Brain microvascular endothelial cell (primary cell): ENCODE data around the gene ANK2.

Source experiments
- DNase-seq: peaks from one replicate; pipeline ENCODE4 v3.0.0-alpha.2; 2020
- H3K27ac ChIP-seq: fragments of 250-450 bp; sonication (Bioruptor Pico); 2 replicates; pipeline ENCODE4 v1.5.1; 2020; ENCODE audit warnings: mild to moderate bottlenecking, moderate library complexity
- H3K27me3 ChIP-seq: fragments of 250-450 bp; sonication (Bioruptor Pico); replicated peaks from 2 replicates; pipeline ENCODE4 v1.5.1; 2020; ENCODE audit warnings: mild to moderate bottlenecking
- H3K36me3 ChIP-seq: fragments of 250-450 bp; sonication (Bioruptor Pico); replicated peaks from 2 replicates; pipeline ENCODE4 v1.5.1; 2020; ENCODE audit warnings: mild to moderate bottlenecking
- H3K4me3 ChIP-seq: 2 replicates; pipeline ENCODE4 v1.5.1; 2011; ENCODE audit warnings: low read depth, mild to moderate bottlenecking, control low read depth, low read length, moderate library complexity
- CTCF ChIP-seq: IDR thresholded peaks from 2 replicates; pipeline ENCODE4 v1.5.1; 2011; ENCODE audit warnings: low read depth, mild to moderate bottlenecking, moderate library complexity, low read length, control low read depth, inconsistent platforms; ENCODE audit errors: missing control alignments
- in situ Hi-C: cut with HindIII; loops from 2 replicates; pipeline ENCODE4 v1.10.0; 2017; ENCODE audit warnings: low sequenced_read_pairs, low pct_ligation_motif_present

The ANK2 gene

GRCh38 chr4:113094802-113095201 lies 45.3 kb downstream of the ANK2 start:
- Histone ChIP-seq H3K27ac (no peak overlapping the region), H3K4me3 (no peak overlapping the region), H3K27me3 (no peaks in the 10 kb centered on the region), H3K36me3 (no peaks in the 10 kb centered on the region)
- TF ChIP-seq CTCF = peak; percentile 85
- DNase-seq = no peak
- in situ Hi-C loops = no loop called here

GRCh38 chr4:113101669-113102068 lies 52.2 kb downstream of the ANK2 start:
- no peaks in the 10 kb centered on the region for H3K36me3 ChIP-seq
- TF ChIP-seq CTCF = no peak
- H3K27me3 ChIP-seq = no peaks in the 10 kb centered on the region
- H3K4me3 ChIP-seq = no peak overlapping the region
- no peak overlapping the region for H3K27ac ChIP-seq
- DNase-seq = peak; percentile 39
- in situ Hi-C loops = no loop called here

GRCh38 chr4:113103556-113103955 lies 54.1 kb downstream of the ANK2 start:
- H3K4me3 ChIP-seq = no peak overlapping the region
- in situ Hi-C loops = no loop called here
- no peak overlapping the region for H3K27ac ChIP-seq
- no peaks in the 10 kb centered on the region for H3K36me3 ChIP-seq
- H3K27me3 ChIP-seq = no peaks in the 10 kb centered on the region
- no peak for DNase-seq
- no peak for TF ChIP-seq CTCF

DNA sequence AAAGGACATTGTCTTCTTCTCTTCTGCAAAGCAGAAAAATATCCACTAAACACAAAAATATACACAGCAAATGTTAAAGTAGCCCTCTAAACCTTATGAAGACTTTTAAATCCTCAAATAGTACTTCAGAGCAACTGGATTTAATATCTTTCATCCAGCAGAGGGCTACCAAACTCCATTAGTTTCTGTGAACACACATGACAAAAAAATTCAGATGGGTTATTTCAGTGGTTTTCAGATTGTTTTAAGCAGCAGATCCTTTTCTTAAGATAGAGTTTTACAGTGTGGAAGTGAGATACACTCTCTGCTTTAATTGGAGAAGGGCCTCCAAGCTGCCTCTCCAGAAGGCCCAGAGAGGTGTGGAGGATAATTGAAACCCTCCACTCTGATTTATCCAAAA lies 56.7 kb downstream of the ANK2 start:
- Histone ChIP-seq H3K27me3 (no peaks in the 10 kb centered on the region), H3K4me3 (no peak overlapping the region), H3K36me3 (no peaks in the 10 kb centered on the region), H3K27ac (no peak overlapping the region)
- TF ChIP-seq CTCF = peak; percentile 32
- DNase-seq = peak; percentile 22
- in situ Hi-C loops = no loop called here

DNA sequence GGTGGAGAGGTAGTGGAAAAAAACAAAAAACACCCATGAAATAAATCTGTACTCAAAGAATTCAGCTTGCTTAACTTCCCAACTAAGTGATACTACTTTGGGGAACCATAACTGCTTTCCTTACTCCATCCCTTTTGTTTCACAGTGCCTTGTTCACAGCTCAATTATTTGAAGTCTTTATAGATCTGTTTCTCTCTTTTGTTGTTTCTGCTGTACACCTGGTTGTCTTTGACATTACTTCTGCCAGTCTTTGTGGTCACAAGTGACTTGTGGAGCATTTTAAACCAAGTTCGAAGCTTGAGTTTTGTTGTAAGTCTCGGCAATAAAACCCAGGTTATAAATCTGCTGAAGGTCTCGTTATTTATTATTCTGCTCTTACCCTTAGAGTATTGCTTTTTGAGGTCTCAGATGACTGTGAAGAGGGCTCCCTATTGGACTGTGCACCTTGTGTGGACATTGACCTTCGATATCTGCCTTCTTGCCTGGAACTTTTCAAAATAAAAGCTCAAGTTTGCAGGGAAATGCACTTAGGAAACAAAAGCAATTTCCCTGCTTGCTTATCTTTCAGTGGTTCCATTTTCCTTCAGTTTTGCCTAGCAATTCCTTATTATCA lies 59.8 kb downstream of the ANK2 start:
- Histone ChIP-seq H3K27me3 (no peaks in the 10 kb centered on the region), H3K36me3 (no peaks in the 10 kb centered on the region), H3K4me3 (no peak overlapping the region), H3K27ac (no peak overlapping the region)
- TF ChIP-seq CTCF = no peak
- no peak for DNase-seq
- in situ Hi-C loops = no loop called here

DNA sequence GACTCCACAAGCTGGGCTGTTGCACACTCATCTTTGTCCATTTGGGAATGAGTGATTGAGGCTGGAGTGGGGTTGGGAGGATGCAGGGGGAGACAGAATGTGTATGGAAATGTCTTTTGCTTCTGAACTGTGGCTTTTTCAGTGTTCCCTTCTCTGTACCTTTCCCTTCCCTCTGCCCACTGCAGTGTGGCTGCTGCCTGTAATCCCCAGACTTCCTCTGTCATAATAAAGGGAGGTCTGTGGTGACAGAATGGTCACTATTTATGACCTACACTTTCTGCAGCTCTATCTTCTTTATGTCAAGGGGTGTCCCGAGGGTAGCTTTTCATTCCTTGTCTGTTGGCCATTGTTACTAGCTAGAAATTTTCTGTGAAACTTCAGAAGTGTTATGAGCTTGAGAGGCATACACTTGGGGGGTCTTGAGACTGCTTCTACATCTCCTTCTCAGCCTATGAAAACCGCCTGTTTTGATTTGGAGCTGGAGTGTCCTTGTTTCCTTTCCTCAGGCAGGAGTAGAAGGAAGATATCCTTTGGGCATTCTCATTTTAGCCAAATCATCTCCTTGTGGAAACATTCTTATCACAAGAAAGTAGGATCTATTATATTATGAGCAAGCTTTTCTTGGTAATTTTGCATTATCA lies 63.0 kb downstream of the ANK2 start:
- no peaks in the 10 kb centered on the region for H3K27me3 ChIP-seq
- no peak overlapping the region for H3K27ac ChIP-seq
- no peak for TF ChIP-seq CTCF
- DNase-seq = no peak
- H3K36me3 ChIP-seq = no peaks in the 10 kb centered on the region
- in situ Hi-C loops = no loop called here
- no peak overlapping the region for H3K4me3 ChIP-seq
